Right lobe of liver (tissue), 6 donors: ENCODE data around the gene CST8. TPM values are rescaled to one million over a fixed set of nuclear protein-coding genes. Genes with fewer than 3 reads are reported as not detected.

ENCODE experiments used
- ATAC-seq, 4 donors: fragments of 200-7000 bp; cut with Tn5 transposase; one replicate each; pipeline ENCODE4 v1.9.1; 2020; ENCODE audit warnings: mild to moderate bottlenecking in 4 of 4, moderate library complexity in 4 of 4
- DNase-seq, 3 donors: peaks; one replicate each; pipeline ENCODE4 v3.0.0-alpha.2; 2020
- H3K27ac ChIP-seq, 3 donors: fragments of 200-600 bp; one replicate each; pipeline ENCODE4 v1.8.0; 2022
- H3K27me3 ChIP-seq, 2 donors: fragments of 200-600 bp; one replicate each; pipeline ENCODE4 v1.8.0; 2022
- H3K36me3 ChIP-seq, 4 donors: fragments of 200-600 bp; sonication (generic) in 1 of 4; one replicate each; pipeline versions ENCODE4 v1.5.1 to v1.8.0; 2017 to 2022; ENCODE audit warnings: control low read depth in 1 of 4
- H3K4me1 ChIP-seq, 4 donors: fragments of 200-600 bp; sonication (generic) in 1 of 4; one replicate each; pipeline versions ENCODE4 v1.5.1 to v1.8.0; 2017 to 2022; ENCODE audit warnings: control low read depth in 1 of 4
- H3K4me3 ChIP-seq, 3 donors: fragments of 200-600 bp; one replicate each; pipeline ENCODE4 v1.8.0; 2022
- H3K9me3 ChIP-seq, 4 donors: fragments of 200-600 bp; sonication (generic) in 1 of 4; one replicate each; pipeline versions ENCODE4 v1.5.1 to v1.8.0; 2017 to 2022; ENCODE audit warnings: control low read depth in 1 of 4
- CTCF ChIP-seq, 4 donors: fragments of 200-600 bp in 3 of 4; fragments of 450-650 bp in 1 of 4; IDR thresholded peaks; one replicate each; pipeline versions ENCODE4 v1.5.1 to v1.8.0; 2016 to 2022; ENCODE audit warnings: antibody characterized with exemption in 4 of 4, mild to moderate bottlenecking in 2 of 4
- POLR2A ChIP-seq: fragments of 450-650 bp; IDR thresholded peaks from one replicate; pipeline ENCODE4 v1.6.1; 2017; ENCODE audit warnings: antibody characterized with exemption, mild to moderate bottlenecking
- WGBS: methylation state at CpG from one replicate; pipeline ENCODE4 v1.1.6; 2018; ENCODE audit warnings: low coverage, low lambda C conversion rate; ENCODE audit not compliant: insufficient coverage; ENCODE audit errors: missing lambda C conversion rate; 5-methylcytosine and 5-hydroxymethylcytosine counted together
- intact Hi-C, 2 donors: fragments of 100-400 bp; cut with DNase I; formaldehyde crosslinking; loops; one replicate each; pipeline versions ENCODE4 v1.11.2 to v1.14.1; 2022
- total RNA-seq, 6 experiments: library from RNA; depleted of rRNA in 2 of 6; stranded (reverse); fragments of >200 nt in 2 of 6; fragmentation: NEBNext Ultra II Directional in 3 of 6; extraction: Animal tissue kit (Norgen Biotek cat#: 25700) in 3 of 6; gene quantifications; one replicate each; pipeline versions ENCODE4 v1.1.0 to v1.2.4, GENCODE V29; 2016 to 2023
- donor health status: DM: no; HTN: yes; CAD: no.
- donor health status: DM: no; HTN: no; CAD: no.
- donor health status: DM: no; HTN: no; CAD: no.
- donor health status: DM: no; HTN: yes; CAD: no.
- donor health status: DM: no; HTN: yes; CAD: no.

The CST8 gene
- total RNA-seq, 6 experiments from 2014 or later = not detected

DNA sequence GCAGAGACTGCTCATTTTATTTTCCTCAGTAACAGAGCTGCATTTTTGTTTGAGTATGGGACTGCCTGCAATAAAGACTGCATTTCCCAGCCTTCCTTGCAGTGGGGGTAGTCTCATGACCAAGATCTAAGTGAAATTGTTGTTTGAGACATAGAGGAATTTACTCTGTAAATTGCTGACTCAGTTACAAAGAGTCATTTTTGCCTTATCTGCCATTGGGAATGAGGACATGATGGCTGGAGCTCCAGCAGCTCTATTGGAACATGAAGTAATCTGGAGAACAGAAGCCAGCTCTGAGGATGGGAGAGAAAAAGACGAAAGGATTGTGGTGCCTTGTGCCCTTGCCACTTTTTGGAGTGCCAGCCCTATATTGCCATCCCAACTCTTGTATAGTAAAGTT is 36.1 kb upstream of the CST8 start:
- ATAC-seq (no peak), DNase-seq (no peak)
- Histone ChIP-seq H3K4me1 (no peaks in the 10 kb centered on the region), H3K27ac (no peak overlapping the region), H3K36me3 (no peaks in the 10 kb centered on the region), H3K9me3 (no peaks in the 10 kb centered on the region), H3K4me3 (no peak overlapping the region), H3K27me3 (no peaks in the 10 kb centered on the region)
- intact Hi-C loops = no loop called here
- TF ChIP-seq POLR2A (no peak), CTCF (IDR thresholded peaks at IDR 0.05) (no peak)
- 62% methylated on average over 1 of the region's 1 CpG for WGBS

GRCh38 chr20:23455639-23456038 is 35.3 kb upstream of the CST8 start:
- no peak for TF ChIP-seq POLR2A
- no peak for TF ChIP-seq CTCF (IDR thresholded peaks at IDR 0.05)

DNA sequence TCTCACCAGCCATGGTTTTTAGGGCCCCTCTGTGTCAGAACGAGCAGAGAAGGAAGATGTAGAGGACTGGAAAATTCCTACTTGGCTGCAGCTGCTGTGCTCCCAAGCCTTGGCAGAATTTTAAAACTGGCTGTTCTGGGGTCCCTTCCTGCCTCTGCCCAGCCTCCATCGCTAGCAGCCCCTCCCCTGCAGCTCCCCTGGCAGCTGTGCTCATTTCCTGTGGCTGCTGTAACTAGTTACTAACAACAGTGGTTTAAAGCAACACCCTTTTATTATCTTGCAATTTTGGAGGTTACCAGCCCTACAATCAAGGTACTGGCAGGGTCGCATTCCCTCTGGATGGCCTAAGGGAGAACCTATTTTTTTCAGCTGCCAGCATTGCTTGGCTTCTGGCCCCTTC is 34.5 kb upstream of the CST8 start:
- intact Hi-C loops = no loop called here
- Histone ChIP-seq H3K27me3 (no peaks in the 10 kb centered on the region), H3K36me3 (no peaks in the 10 kb centered on the region), H3K4me1 (no peaks in the 10 kb centered on the region), H3K4me3 (no peak overlapping the region), H3K9me3 (no peaks in the 10 kb centered on the region), H3K27ac (no peak overlapping the region)
- 0% methylated on average over 2 of the region's 3 CpGs for WGBS
- no peak for DNase-seq
- TF ChIP-seq POLR2A (no peak), CTCF (IDR thresholded peaks at IDR 0.05) (no peak)
- ATAC-seq = no peak

More at GRCh38 chr20:23455639-23456038, 35.3 kb upstream of the CST8 start:
- Histone ChIP-seq H3K4me1 (no peaks in the 10 kb centered on the region), H3K36me3 (no peaks in the 10 kb centered on the region), H3K4me3 (no peak overlapping the region), H3K9me3 (no peaks in the 10 kb centered on the region), H3K27me3 (no peaks in the 10 kb centered on the region), H3K27ac (no peak overlapping the region)
- no CpG with 5 or more reads among the region's 7 CpGs for WGBS
- ATAC-seq (no peak), DNase-seq (no peak)
- intact Hi-C loops = no loop called here

DNA sequence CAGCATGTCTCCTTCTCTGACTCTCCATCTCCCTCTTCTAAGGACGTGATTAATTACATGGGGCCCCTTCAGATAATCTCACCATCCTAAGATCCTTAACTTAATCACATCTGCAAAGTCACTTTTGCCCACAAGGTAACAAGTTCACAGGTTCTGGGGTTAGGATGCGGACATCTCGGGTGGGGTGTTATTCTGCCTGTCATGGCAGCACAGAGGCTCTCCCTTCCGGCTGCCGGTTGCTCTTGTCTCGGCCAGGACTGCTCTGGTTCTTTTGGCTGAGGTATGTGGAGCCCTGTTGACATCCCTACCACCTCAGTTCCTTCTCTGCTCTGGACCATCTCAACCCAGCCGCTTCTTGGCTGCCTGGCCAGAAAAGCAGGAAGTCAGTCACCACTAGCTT is 34.0 kb upstream of the CST8 start:
- Histone ChIP-seq H3K9me3 (no peaks in the 10 kb centered on the region), H3K27me3 (no peaks in the 10 kb centered on the region), H3K36me3 (no peaks in the 10 kb centered on the region), H3K4me3 (no peak overlapping the region), H3K27ac (no peak overlapping the region), H3K4me1 (no peaks in the 10 kb centered on the region)
- TF ChIP-seq POLR2A (no peak), CTCF (IDR thresholded peaks at IDR 0.05) (no peak)
- ATAC-seq = peak in 1 of 4 donors; percentile 14
- WGBS = 75% methylated on average over 7 of the region's 7 CpGs
- intact Hi-C loops = no loop called here
- DNase-seq = no peak
